ENCODE results near the gene TFDP1. TPM values are rescaled to one million over a fixed set of nuclear protein-coding genes. Genes with fewer than 3 reads are reported as not detected.

TFDP1 gene
- total and polyA plus RNA-seq, 2 donors (not counting 1 experiment from before 2014, with no cell fraction given): 44.8 to 115 TPM

GRCh38 chr13:113663934-113664333 lies 79.4 kb downstream of the TFDP1 start:
- Histone ChIP-seq H3K79me2 (ENCODE audit: control insufficient read depth, insufficient read depth, low read length) (no peaks in the 10 kb centered on the region), H4K20me1 (ENCODE audit: control insufficient read depth, extremely low read depth, insufficient read depth, low read length) (no peaks in the 10 kb centered on the region), H3K9me3 (ENCODE audit: control insufficient read depth, insufficient read depth, low read depth, low read length) (no peaks in the 10 kb centered on the region), H3K4me2 (ENCODE audit: extremely low read depth, insufficient read depth, low read length) (no peak overlapping the region), H3K27me3 (ENCODE audit: control insufficient read depth, insufficient read depth, low read length) (no peaks in the 10 kb centered on the region), H3K27ac (ENCODE audit: insufficient read depth, low read length) (no peak overlapping the region), H3K36me3 (ENCODE audit: control insufficient read depth, insufficient read depth, low read length) (no peaks in the 10 kb centered on the region), H3K4me1 (ENCODE audit: control insufficient read depth, extremely low read depth, insufficient read depth, low read length) (no peaks in the 10 kb centered on the region), H3K4me3 (replicated peaks in 1 of 4; ENCODE audit: control extremely low read depth in 1 of 4, insufficient read depth in 1 of 4, low read depth in 3 of 4, low read length in 4 of 4) (no peak overlapping the region), H3K9ac (ENCODE audit: insufficient read depth, low read length) (no peak overlapping the region), H2AFZ (ENCODE audit: low read length) (no peak overlapping the region)
- DNase-seq (ENCODE audit: low read depth in 2 of 2): peak in 1 of 2 donors; percentile 8
- TF ChIP-seq CTCF (conservative IDR thresholded peaks at IDR 0.05 in 1 of 2, IDR thresholded peaks at IDR 0.05 in 1 of 2; ENCODE audit: low read depth in 1 of 2, low read length in 2 of 2) (no peak), EZH2 (IDR thresholded peaks at IDR 0.05; ENCODE audit: low read length, missing control alignments) (no peak)

DNA sequence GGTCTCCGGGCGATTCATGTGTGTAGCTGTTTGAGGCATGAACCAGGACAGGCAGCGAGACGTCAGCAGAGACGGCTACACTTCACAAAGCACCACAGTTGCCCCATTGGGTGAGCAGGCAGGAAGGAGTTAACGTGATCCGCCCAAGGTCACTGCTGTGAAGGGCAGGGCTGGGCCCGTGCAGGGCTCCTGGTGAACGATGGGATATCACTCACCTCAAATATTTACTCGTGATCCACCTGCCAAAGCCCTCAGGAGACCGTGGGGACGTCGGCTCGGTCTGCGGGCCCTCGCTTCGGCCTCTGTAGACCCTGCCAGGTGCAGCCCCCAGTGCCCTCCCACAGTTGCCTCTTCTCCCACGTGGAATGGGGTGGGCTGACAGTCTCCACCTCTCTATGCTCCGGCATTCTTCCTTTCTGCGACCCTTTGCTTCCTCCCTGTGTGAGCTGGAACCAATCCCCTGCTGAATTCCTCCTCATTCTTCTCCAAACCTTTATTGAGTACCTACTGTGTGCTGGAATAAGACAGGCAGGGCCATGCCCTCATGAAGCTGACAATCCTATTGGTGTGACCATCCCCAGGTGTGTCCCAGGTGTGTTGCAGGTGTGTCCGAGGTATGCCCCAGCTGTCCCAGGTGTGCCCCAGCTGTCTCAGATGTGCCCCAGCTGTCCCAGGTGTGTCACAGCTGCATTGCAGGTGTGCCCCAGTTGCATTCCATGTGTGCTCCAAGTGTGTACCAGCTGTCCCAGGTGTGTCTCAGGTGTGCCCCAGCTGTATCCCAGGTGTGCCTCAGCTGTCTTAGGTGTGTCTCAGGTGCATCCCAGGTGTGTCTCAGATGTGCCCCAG lies 80.4 kb downstream of the TFDP1 start:
- no peak overlapping the region for H3K27ac ChIP-seq (ENCODE audit: insufficient read depth, low read length)
- no peak overlapping the region for H3K9ac ChIP-seq (ENCODE audit: insufficient read depth, low read length)
- no peaks in the 10 kb centered on the region for H4K20me1 ChIP-seq (ENCODE audit: control insufficient read depth, extremely low read depth, insufficient read depth, low read length)
- H2AFZ ChIP-seq (ENCODE audit: low read length): no peak overlapping the region
- no peak for TF ChIP-seq EZH2 (IDR thresholded peaks at IDR 0.05; ENCODE audit: low read length, missing control alignments)
- TF ChIP-seq CTCF (conservative IDR thresholded peaks at IDR 0.05 in 1 of 2, IDR thresholded peaks at IDR 0.05 in 1 of 2; ENCODE audit: low read depth in 1 of 2, low read length in 2 of 2): no peak
- no peaks in the 10 kb centered on the region for H3K79me2 ChIP-seq (ENCODE audit: control insufficient read depth, insufficient read depth, low read length)
- H3K4me2 ChIP-seq (ENCODE audit: extremely low read depth, insufficient read depth, low read length): no peak overlapping the region
- no peaks in the 10 kb centered on the region for H3K36me3 ChIP-seq (ENCODE audit: control insufficient read depth, insufficient read depth, low read length)
- H3K4me3 ChIP-seq (replicated peaks in 1 of 4; ENCODE audit: control extremely low read depth in 1 of 4, insufficient read depth in 1 of 4, low read depth in 3 of 4, low read length in 4 of 4): no peak overlapping the region
- H3K9me3 ChIP-seq (ENCODE audit: control insufficient read depth, insufficient read depth, low read depth, low read length): no peaks in the 10 kb centered on the region
- H3K27me3 ChIP-seq (ENCODE audit: control insufficient read depth, insufficient read depth, low read length): no peaks in the 10 kb centered on the region
- DNase-seq (ENCODE audit: low read depth in 2 of 2): no peak
- H3K4me1 ChIP-seq (ENCODE audit: control insufficient read depth, extremely low read depth, insufficient read depth, low read length): no peaks in the 10 kb centered on the region

- Histone ChIP-seq H3K36me3 (ENCODE audit: control insufficient read depth, insufficient read depth, low read length) (no peaks in the 10 kb centered on the region), H3K4me2 (ENCODE audit: extremely low read depth, insufficient read depth, low read length) (no peak overlapping the region), H3K9me3 (ENCODE audit: control insufficient read depth, insufficient read depth, low read depth, low read length) (no peaks in the 10 kb centered on the region), H4K20me1 (ENCODE audit: control insufficient read depth, extremely low read depth, insufficient read depth, low read length) (no peaks in the 10 kb centered on the region), H3K9ac (ENCODE audit: insufficient read depth, low read length) (no peak overlapping the region), H3K4me1 (ENCODE audit: control insufficient read depth, extremely low read depth, insufficient read depth, low read length) (no peaks in the 10 kb centered on the region), H3K27me3 (ENCODE audit: control insufficient read depth, insufficient read depth, low read length) (no peaks in the 10 kb centered on the region), H3K4me3 (replicated peaks in 1 of 4; ENCODE audit: control extremely low read depth in 1 of 4, insufficient read depth in 1 of 4, low read depth in 3 of 4, low read length in 4 of 4) (no peak overlapping the region), H3K27ac (ENCODE audit: insufficient read depth, low read length) (no peak overlapping the region), H2AFZ (ENCODE audit: low read length) (no peak overlapping the region), H3K79me2 (ENCODE audit: control insufficient read depth, insufficient read depth, low read length) (no peaks in the 10 kb centered on the region)
- no peak for DNase-seq (ENCODE audit: low read depth in 2 of 2)
- no peak for TF ChIP-seq EZH2 (IDR thresholded peaks at IDR 0.05; ENCODE audit: low read length, missing control alignments)
- no peak for TF ChIP-seq CTCF (conservative IDR thresholded peaks at IDR 0.05 in 1 of 2, IDR thresholded peaks at IDR 0.05 in 1 of 2; ENCODE audit: low read depth in 1 of 2, low read length in 2 of 2)
Measured at GRCh38 chr13:113665597-113666328, 81.2 kb downstream of the TFDP1 start.

All from fibroblast of lung (primary cell).